ENCODE measurements around the gene PGA3.

DNA sequence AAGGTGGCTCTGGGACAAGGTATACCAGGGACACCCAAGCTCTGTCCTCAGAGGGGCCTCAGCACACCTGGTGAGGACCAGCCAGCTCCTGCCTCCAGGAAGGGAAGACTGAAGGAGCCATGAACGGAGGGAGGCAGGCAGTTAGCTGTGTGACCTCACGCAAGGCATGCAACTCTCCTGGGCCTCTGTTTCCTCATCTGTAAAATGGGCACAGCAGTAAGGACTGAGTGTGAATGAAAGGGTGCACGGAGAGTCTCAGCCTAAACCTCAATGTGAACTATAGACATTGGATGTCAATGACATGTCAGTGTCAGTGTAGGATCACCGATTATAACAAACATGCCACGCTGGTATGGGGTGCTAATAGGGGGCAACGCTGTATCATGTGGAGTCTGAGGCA is 56.0 kb downstream of the PGA3 start:
- TF ChIP-seq, protein P1, sequence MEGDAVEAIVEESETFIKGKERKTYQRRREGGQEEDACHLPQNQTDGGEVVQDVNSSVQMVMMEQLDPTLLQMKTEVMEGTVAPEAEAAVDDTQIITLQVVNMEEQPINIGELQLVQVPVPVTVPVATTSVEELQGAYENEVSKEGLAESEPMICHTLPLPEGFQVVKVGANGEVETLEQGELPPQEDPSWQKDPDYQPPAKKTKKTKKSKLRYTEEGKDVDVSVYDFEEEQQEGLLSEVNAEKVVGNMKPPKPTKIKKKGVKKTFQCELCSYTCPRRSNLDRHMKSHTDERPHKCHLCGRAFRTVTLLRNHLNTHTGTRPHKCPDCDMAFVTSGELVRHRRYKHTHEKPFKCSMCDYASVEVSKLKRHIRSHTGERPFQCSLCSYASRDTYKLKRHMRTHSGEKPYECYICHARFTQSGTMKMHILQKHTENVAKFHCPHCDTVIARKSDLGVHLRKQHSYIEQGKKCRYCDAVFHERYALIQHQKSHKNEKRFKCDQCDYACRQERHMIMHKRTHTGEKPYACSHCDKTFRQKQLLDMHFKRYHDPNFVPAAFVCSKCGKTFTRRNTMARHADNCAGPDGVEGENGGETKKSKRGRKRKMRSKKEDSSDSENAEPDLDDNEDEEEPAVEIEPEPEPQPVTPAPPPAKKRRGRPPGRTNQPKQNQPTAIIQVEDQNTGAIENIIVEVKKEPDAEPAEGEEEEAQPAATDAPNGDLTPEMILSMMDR (IDR thresholded peaks at IDR 0.05; ENCODE audit: insufficient read depth, low read length, poor library complexity, severe bottlenecking), result no peak
- no peak for TF ChIP-seq EZH2phosphoT487 (conservative IDR thresholded peaks at IDR 0.05; ENCODE audit: low read length)
